Activated CD4-positive, alpha-beta T cell treated with anti-CD3 and anti-CD28 coated beads for 24 hours (primary cell): ENCODE measurements around the gene TTLL7.

Experiments used
- DNase-seq, 2 donors: peaks; one replicate each; pipeline ENCODE4 v3.0.0-alpha.2; 2020; ENCODE audit warnings: low read depth in 2 of 2

Gene TTLL7

GRCh38 chr1:83816836-83817235 lies 182.1 kb downstream of the TTLL7 start:
- DNase-seq: no peak

GRCh38 chr1:83815330-83815729 lies 183.6 kb downstream of the TTLL7 start:
- DNase-seq: no peak
